Stomach (tissue), 9 donors: Measurements from ENCODE around the gene SEZ6L. TPM values are rescaled to one million over a fixed set of nuclear protein-coding genes. Genes with fewer than 3 reads are reported as not detected.

Source experiments
- DNase-seq, 2 donors: peaks; one replicate each; pipeline versions ENCODE4 v3.0.0 to v3.0.0-alpha.2; 2013 to 2019
- H3K27ac ChIP-seq, 5 donors: fragments of 200-600 bp in 4 of 5; sonication (generic) in 4 of 5; one replicate each; pipeline ENCODE4 v1.5.1; 2013 to 2019; ENCODE audit warnings: mild to moderate bottlenecking in 1 of 5, moderate library complexity in 1 of 5
- H3K27me3 ChIP-seq, 3 donors: fragments of 200-600 bp; sonication (generic); one replicate each; pipeline ENCODE4 v1.5.1; 2017 to 2019; ENCODE audit warnings: mixed run types in 1 of 3
- H3K36me3 ChIP-seq, 4 donors: fragments of 200-600 bp; sonication (generic); 1 replicate in 3 of 4; 2 replicates in 1 of 4; pipeline ENCODE4 v1.5.1; 2016 to 2019
- H3K4me1 ChIP-seq, 4 donors: fragments of 200-600 bp; sonication (generic); one replicate each; pipeline ENCODE4 v1.5.1; 2016 to 2019
- H3K4me3 ChIP-seq, 4 donors: fragments of 200-600 bp; sonication (generic) in 3 of 4; one replicate each; pipeline ENCODE4 v1.5.1; 2016 to 2019; ENCODE audit warnings: mild to moderate bottlenecking in 1 of 4
- H3K9me3 ChIP-seq, 4 donors: fragments of 200-600 bp; sonication (generic); one replicate each; pipeline ENCODE4 v1.5.1; 2016 to 2019
- EP300 ChIP-seq: sonication (generic); formaldehyde crosslinking; IDR thresholded peaks from one replicate; pipeline ENCODE4 v1.6.1; 2017; ENCODE audit warnings: antibody characterized with exemption
- POLR2A ChIP-seq, 4 donors: fragments of 450-650 bp; IDR thresholded peaks; one replicate each; pipeline ENCODE4 v1.6.1; 2016; ENCODE audit warnings: antibody characterized with exemption in 4 of 4, control low read depth in 2 of 4, mild to moderate bottlenecking in 1 of 4, moderate library complexity in 1 of 4
- POLR2AphosphoS5 ChIP-seq, 3 donors: sonication (generic); formaldehyde crosslinking; IDR thresholded peaks; one replicate each; pipeline ENCODE4 v1.6.1; 2016; ENCODE audit warnings: antibody characterized with exemption in 3 of 3
- WGBS, 5 donors: extraction: QIAGEN DNeasy Blood & Tissue Kit in 3 of 5; methylation state at CpG; one replicate each; pipeline versions ENCODE4 v1.1.5 to v1.1.7; 2013 to 2018; 5-methylcytosine and 5-hydroxymethylcytosine counted together
- intact Hi-C: fragments of 100-400 bp; cut with DNase I; formaldehyde crosslinking; loops from one replicate; pipeline ENCODE4 v1.15.1; 2023; ENCODE audit warnings: low total_unique reads
- polyA plus RNA-seq, 3 donors: library from polyadenylated mRNA; stranded (reverse); fragments of 200-250 nt; gene quantifications; one replicate each; pipeline ENCODE4 v1.2.3, GENCODE V29; 2013
- total RNA-seq, 5 donors: library from RNA; depleted of rRNA; stranded (reverse); fragments of >200 nt; gene quantifications; one replicate each; pipeline versions ENCODE4 v1.1.0 to v1.2.3, GENCODE V29; 2014 to 2016
- TF ChIP-seq, protein P1 (sequence below), 7 experiments: fragments of 450-650 bp in 4 of 7; fragments of 200-600 bp in 3 of 7; sonication (generic) in 3 of 7; IDR thresholded peaks; one replicate each; pipeline ENCODE4 v1.5.1; 2016 to 2019; ENCODE audit warnings: antibody characterized with exemption in 7 of 7, control low read depth in 2 of 7, mild to moderate bottlenecking in 1 of 7
- donor health status: healthy with polysubstance abuse.
- donor health status: Bipolar disorder and iron deficiency.
- donor health status: healthy.

SEZ6L gene
- total and polyA plus RNA-seq, 8 donors: 0.03 to 1.1 (median 0.06) TPM; not detected in 5

DNA sequence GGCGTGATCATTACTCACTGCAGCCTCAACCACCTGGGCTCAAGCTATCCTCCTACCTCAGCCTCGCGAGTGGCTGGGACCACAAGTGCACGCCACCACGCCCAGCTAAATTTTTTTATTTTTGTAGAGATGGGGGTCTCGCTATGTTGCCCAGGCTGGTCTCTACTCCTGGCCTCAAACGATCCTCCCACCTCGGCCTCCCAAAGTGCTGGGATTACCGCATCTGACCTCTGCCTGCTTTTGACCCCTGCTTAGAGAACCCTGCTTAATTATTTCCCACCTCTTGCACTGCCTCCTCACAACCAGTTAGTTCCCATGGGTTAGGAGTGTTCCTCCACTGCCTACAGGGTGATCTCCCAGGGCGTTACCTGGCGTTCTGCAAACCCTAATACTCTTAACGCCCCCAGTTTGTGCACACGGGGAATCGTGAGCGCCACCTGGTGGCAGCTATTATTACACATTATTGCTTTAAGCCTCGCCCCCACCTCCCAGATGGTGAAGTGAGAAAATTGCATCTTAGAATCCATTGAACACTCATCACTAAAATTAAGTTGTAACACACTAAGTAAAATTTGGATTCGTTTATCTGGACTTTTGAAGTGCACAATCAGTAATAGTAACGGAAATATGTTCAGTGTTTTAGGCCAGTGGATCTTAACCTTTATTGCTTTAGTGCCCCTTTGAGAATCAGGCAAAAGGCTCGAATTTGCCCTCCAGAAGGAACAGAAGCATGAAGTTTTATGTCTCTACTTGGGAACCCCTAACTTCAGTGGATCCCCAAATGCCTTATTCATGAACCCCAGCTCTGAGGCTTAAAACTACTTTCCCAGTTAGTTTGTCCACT, 198.4 kb downstream of the SEZ6L start:
- Histone ChIP-seq H3K9me3 (no peaks in the 10 kb centered on the region), H3K4me3 (no peak overlapping the region), H3K27ac (no peak overlapping the region), H3K4me1 (no peaks in the 10 kb centered on the region), H3K27me3 (peaks cover 0 to 46% (median 3%) of the 10 kb centered on the region in 3 donors), H3K36me3 (no peaks in the 10 kb centered on the region)
- intact Hi-C loops: no loop called here
- TF ChIP-seq, protein P1, sequence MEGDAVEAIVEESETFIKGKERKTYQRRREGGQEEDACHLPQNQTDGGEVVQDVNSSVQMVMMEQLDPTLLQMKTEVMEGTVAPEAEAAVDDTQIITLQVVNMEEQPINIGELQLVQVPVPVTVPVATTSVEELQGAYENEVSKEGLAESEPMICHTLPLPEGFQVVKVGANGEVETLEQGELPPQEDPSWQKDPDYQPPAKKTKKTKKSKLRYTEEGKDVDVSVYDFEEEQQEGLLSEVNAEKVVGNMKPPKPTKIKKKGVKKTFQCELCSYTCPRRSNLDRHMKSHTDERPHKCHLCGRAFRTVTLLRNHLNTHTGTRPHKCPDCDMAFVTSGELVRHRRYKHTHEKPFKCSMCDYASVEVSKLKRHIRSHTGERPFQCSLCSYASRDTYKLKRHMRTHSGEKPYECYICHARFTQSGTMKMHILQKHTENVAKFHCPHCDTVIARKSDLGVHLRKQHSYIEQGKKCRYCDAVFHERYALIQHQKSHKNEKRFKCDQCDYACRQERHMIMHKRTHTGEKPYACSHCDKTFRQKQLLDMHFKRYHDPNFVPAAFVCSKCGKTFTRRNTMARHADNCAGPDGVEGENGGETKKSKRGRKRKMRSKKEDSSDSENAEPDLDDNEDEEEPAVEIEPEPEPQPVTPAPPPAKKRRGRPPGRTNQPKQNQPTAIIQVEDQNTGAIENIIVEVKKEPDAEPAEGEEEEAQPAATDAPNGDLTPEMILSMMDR (IDR thresholded peaks at IDR 0.05): peak in 4 of 7 experiments; percentile 40 to 78 (median 60)
- TF ChIP-seq EP300 (no peak), POLR2AphosphoS5 (IDR thresholded peaks at IDR 0.05) (no peak), POLR2A (IDR thresholded peaks at IDR 0.05) (no peak)
- DNase-seq: peak; percentile 41 to 78
- WGBS, 5 donors: 42 to 46% (median 45%) methylated on average over 19 of the region's 19 CpGs

- TF ChIP-seq POLR2A (IDR thresholded peaks at IDR 0.05) (no peak), POLR2AphosphoS5 (IDR thresholded peaks at IDR 0.05) (no peak), EP300 (no peak)
- TF ChIP-seq, protein P1 (IDR thresholded peaks at IDR 0.05): no peak
- peaks cover 0 to 79% (median 21%) of the 10 kb centered on the region in 3 donors for H3K27me3 ChIP-seq
- H3K4me1 ChIP-seq: peaks cover 0 to 4% (median 2%) of the 10 kb centered on the region in 4 donors
- WGBS, 5 donors: 85 to 91% (median 88%) methylated on average over 4 of the region's 4 CpGs
- H3K4me3 ChIP-seq: no peak overlapping the region
- H3K9me3 ChIP-seq: no peaks in the 10 kb centered on the region
- no peaks in the 10 kb centered on the region for H3K36me3 ChIP-seq
- intact Hi-C loops: no loop called here
- no peak overlapping the region for H3K27ac ChIP-seq
- no peak for DNase-seq
Measured at GRCh38 chr22:26372890-26373289, 203.6 kb downstream of the SEZ6L start.

DNA sequence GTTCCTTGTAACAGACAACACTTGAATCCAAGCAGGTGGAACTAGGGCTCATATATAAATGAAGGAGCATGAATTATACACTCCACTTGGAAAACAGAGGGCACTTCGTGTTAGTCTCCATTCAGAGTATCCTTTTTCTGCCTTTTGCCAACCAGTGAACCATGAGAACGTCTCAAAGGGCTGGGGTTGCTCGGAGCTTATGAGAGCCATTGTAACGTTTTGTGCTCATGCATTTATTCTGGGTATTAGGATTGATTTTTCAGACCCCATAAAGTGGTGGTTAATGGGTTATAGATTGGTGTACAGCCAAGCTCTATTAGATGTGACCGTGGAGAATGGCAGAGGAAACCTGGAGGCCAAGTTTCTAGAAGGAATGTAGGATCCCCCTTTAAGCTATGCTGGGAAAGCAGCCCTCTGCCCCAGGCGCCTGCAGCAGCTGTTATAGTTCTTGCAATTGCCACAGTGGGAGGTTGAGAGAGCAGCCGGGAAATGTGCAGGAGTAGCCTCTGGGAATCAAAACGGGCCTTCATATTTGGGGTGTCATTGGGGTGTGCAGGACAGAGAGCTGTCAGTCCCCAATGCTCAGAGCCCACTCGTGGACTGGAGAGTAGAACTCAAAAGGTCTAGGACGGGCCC, 205.2 kb downstream of the SEZ6L start:
- Histone ChIP-seq H3K4me3 (no peak overlapping the region), H3K36me3 (no peaks in the 10 kb centered on the region), H3K27ac (no peak overlapping the region), H3K9me3 (peaks cover 0 to 8% (median 3%) of the 10 kb centered on the region in 4 donors), H3K4me1 (peaks cover 0 to 4% (median 2%) of the 10 kb centered on the region in 4 donors), H3K27me3 (peaks cover 0 to 81% (median 18%) of the 10 kb centered on the region in 3 donors)
- TF ChIP-seq, protein P1 (IDR thresholded peaks at IDR 0.05): no peak
- TF ChIP-seq POLR2AphosphoS5 (IDR thresholded peaks at IDR 0.05) (no peak), POLR2A (IDR thresholded peaks at IDR 0.05) (no peak), EP300 (no peak)
- whole genome bisulfite sequencing, 5 donors: 53 to 67% (median 58%) methylated on average over 9 to 10 of the region's 10 CpGs
- intact Hi-C loops: no loop called here
- no peak for DNase-seq

DNA sequence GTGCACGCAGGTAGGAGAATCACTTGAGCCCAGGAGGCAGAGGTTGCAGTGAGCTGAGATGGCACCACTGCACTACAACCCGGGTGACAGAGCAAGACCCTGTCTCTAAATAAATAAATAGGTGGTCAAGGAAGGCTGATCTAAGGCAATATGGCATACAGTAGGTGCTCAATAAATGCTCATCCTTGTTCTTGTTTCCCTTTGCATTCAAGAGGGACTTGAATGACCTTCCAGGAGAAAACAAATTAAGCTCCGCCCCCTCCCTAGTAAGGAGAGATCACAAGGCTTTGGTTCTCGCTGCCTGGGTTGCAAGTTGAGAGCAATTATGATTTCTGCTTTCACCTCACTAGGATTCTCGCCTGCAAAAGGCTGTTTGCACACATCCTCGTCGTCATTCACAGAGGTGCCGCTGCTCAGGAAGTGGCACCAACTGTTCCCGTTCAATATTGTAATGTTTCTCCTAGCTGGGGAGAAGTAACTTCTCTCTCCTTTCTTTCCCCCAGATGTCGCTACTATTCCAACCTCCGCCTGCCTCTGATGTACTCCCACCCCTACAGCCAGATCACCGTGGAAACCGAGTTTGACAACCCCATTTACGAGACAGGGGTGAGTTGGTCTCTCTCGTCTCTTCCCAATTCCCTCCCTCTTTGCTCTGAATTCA, 208.0 kb downstream of the SEZ6L start:
- TF ChIP-seq POLR2A (IDR thresholded peaks at IDR 0.05): no peak
- no peak for TF ChIP-seq EP300
- TF ChIP-seq, protein P1 (IDR thresholded peaks at IDR 0.05): no peak
- no peak for TF ChIP-seq POLR2AphosphoS5 (IDR thresholded peaks at IDR 0.05)
- peaks cover 0 to 4% (median 2%) of the 10 kb centered on the region in 4 donors for H3K4me1 ChIP-seq
- DNase-seq: peak in 1 of 2 donors; percentile 31
- no peak overlapping the region for H3K27ac ChIP-seq
- peaks cover 0 to 9% (median 3%) of the 10 kb centered on the region in 4 donors for H3K9me3 ChIP-seq
- H3K4me3 ChIP-seq: no peak overlapping the region
- WGBS, 5 donors: 22 to 25% (median 24%) methylated on average over 15 of the region's 15 CpGs
- intact Hi-C loops: no loop called here
- H3K27me3 ChIP-seq: peaks cover 0 to 86% (median 26%) of the 10 kb centered on the region in 3 donors
- H3K36me3 ChIP-seq: no peaks in the 10 kb centered on the region
